WTC11 (cell line): Measurements from ENCODE around the gene TRPM4. TPM values are rescaled to one million over a fixed set of nuclear protein-coding genes. Genes with fewer than 3 reads are reported as not detected.

Experiments
- AFF4 ChIP-seq: sonication (generic); formaldehyde crosslinking; IDR thresholded peaks from 2 replicates; pipeline ENCODE4 v1.8.1; 2023; ENCODE audit warnings: mild to moderate bottlenecking, missing genetic modification reagents, borderline replicate concordance
- EMX1 ChIP-seq: fragments of 250-450 bp; sonication (Bioruptor Pico); IDR thresholded peaks from 2 replicates; pipeline ENCODE4 v1.8.0; 2021; ENCODE audit warnings: mild to moderate bottlenecking
- total RNA-seq: library from RNA; stranded (reverse); gene quantifications from 3 replicates; pipeline ENCODE4 v1.2.3, GENCODE V29; 2021

TRPM4 gene
- total RNA-seq, 1 experiment from 2014 or later = 15.5 TPM

GRCh38 chr19:49256691-49257090 lies 99.1 kb downstream of the TRPM4 start (continued):
- TF ChIP-seq AFF4 (CRISPR knock-in tag) = no peak
- no peak for TF ChIP-seq EMX1 (CRISPR knock-in tag)
- TF ChIP-seq, all 79 proteins: peak for 0

Other genes starting within 250 kb of the TRPM4 start
- gene DHDH, start 224.1 kb upstream of the TRPM4 start, total RNA-seq = 3.0 to 3.4 TPM (median 3.1 TPM) in 3 replicates
- gene BAX, start 202.9 kb upstream of the TRPM4 start, total RNA-seq = 346 to 387 TPM (median 351 TPM) in 3 replicates
- gene FTL, start 192.5 kb upstream of the TRPM4 start, total RNA-seq = 1,061 to 1,225 TPM (median 1,202 TPM) in 3 replicates
- gene GYS1, start 164.5 kb upstream of the TRPM4 start, total RNA-seq = 45.9 to 52.0 TPM (median 46.1 TPM) in 3 replicates
- gene RUVBL2, start 163.9 kb upstream of the TRPM4 start, total RNA-seq = 168 to 178 TPM (median 169 TPM) in 3 replicates
- 1.3 TPM in 1 of 3 replicates, not detected in the others for gene LHB, start 140.7 kb upstream of the TRPM4 start, total RNA-seq
- not detected in 3 replicates for gene CGB3, start 133.5 kb upstream of the TRPM4 start, total RNA-seq
- 1.1 to 1.2 TPM in 2 of 3 replicates, not detected in the other for gene CGB2, start 125.9 kb upstream of the TRPM4 start, total RNA-seq
- gene CGB1, start 120.9 kb upstream of the TRPM4 start, total RNA-seq = 0.87 TPM in 1 of 3 replicates, not detected in the others
- gene CGB5, start 113.9 kb upstream of the TRPM4 start, total RNA-seq = 0.30 to 0.62 TPM (median 0.35 TPM) in 3 replicates
- 0.31 TPM in 1 of 3 replicates, not detected in the others for gene CGB8, start 108.7 kb upstream of the TRPM4 start, total RNA-seq
- 1.6 to 2.9 TPM (median 2.7 TPM) in 3 replicates for gene CGB7, start 100.0 kb upstream of the TRPM4 start, total RNA-seq
- gene NTF4, start 93.0 kb upstream of the TRPM4 start, total RNA-seq = 3.9 to 7.7 TPM (median 5.0 TPM) in 3 replicates
- 0.09 TPM in 3 replicates for gene KCNA7, start 85.1 kb upstream of the TRPM4 start, total RNA-seq
- gene SNRNP70, start 72.3 kb upstream of the TRPM4 start, total RNA-seq = 253 to 267 TPM (median 266 TPM) in 3 replicates
- 5.1 to 5.7 TPM (median 5.1 TPM) in 3 replicates for gene LIN7B, start 43.4 kb upstream of the TRPM4 start, total RNA-seq
- gene C19orf73, start 38.6 kb upstream of the TRPM4 start, total RNA-seq = 3.1 to 3.4 TPM (median 3.2 TPM) in 3 replicates
- 25.5 to 30.1 TPM (median 27.3 TPM) in 3 replicates for gene PPFIA3, start 38.2 kb upstream of the TRPM4 start, total RNA-seq
- gene HRC, start 2.4 kb upstream of the TRPM4 start, total RNA-seq = 1.9 to 5.0 TPM (median 4.6 TPM) in 3 replicates
- gene SLC6A16, start 167.4 kb downstream of the TRPM4 start, total RNA-seq = 1.5 to 2.2 TPM (median 2.1 TPM) in 3 replicates
- 0.27 to 1.6 TPM (median 1.2 TPM) in 3 replicates for gene CD37, start 177.6 kb downstream of the TRPM4 start, total RNA-seq
- gene TEAD2, start 204.6 kb downstream of the TRPM4 start, total RNA-seq = 104 to 106 TPM (median 104 TPM) in 3 replicates
- gene DKKL1, start 206.1 kb downstream of the TRPM4 start, total RNA-seq = 2.4 to 3.0 TPM (median 2.9 TPM) in 3 replicates
- gene KASH5, start 230.5 kb downstream of the TRPM4 start, total RNA-seq = 0.14 to 0.42 TPM in 2 of 3 replicates, not detected in the other